ENCODE results near the gene IMP4. TPM values are rescaled to one million over a fixed set of nuclear protein-coding genes. Genes with fewer than 3 reads are reported as not detected.

IMP4 gene
- total RNA-seq, 3 donors from 2014 or later: 52.7 to 70.4 (median 56.0) TPM

DNA sequence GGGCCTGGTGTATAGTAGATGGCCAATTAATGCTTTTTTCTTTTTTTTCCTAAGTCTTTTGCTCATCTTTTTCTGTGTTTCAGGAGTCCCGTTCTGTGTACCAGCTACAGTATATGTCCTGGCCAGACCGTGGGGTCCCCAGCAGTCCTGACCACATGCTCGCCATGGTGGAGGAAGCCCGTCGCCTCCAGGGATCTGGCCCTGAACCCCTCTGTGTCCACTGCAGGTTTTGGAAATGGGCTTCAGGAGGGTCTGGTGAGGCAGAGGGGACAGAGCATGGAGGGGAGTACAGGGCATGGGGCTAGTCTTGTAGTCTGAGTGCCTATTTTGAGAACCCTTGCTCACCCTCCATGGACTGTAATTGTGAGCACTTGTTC, 27.3 kb downstream of the IMP4 start:
- DNase-seq (no peak), ATAC-seq (no peak)
- no peaks in the 10 kb centered on the region for H3K9me3 ChIP-seq
- no peaks in the 10 kb centered on the region for H3K4me1 ChIP-seq (ENCODE audit: low read depth)
- TF ChIP-seq, protein P1, sequence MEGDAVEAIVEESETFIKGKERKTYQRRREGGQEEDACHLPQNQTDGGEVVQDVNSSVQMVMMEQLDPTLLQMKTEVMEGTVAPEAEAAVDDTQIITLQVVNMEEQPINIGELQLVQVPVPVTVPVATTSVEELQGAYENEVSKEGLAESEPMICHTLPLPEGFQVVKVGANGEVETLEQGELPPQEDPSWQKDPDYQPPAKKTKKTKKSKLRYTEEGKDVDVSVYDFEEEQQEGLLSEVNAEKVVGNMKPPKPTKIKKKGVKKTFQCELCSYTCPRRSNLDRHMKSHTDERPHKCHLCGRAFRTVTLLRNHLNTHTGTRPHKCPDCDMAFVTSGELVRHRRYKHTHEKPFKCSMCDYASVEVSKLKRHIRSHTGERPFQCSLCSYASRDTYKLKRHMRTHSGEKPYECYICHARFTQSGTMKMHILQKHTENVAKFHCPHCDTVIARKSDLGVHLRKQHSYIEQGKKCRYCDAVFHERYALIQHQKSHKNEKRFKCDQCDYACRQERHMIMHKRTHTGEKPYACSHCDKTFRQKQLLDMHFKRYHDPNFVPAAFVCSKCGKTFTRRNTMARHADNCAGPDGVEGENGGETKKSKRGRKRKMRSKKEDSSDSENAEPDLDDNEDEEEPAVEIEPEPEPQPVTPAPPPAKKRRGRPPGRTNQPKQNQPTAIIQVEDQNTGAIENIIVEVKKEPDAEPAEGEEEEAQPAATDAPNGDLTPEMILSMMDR (IDR thresholded peaks at IDR 0.05): no peak
- H3K4me3 ChIP-seq: no peak overlapping the region
- intact Hi-C loops (cut with DNase I, micrococcal nuclease): no loop called here
- H3K36me3 ChIP-seq (ENCODE audit: low read depth): no peaks in the 10 kb centered on the region

DNA sequence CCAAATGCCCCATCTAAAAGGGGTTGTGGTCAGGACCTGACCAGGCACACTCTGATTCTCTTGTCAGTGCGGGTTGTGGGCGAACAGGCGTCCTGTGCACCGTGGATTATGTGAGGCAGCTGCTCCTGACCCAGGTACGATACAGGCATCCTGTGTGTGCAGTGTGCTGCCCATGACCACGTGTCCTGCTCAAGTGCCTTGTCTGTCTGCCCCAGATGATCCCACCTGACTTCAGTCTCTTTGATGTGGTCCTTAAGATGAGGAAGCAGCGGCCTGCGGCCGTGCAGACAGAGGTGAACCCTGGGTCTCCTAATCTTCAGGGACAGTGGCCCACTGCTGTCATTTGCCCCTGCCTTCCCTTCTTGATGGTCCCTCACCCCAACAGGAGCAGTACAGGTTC, 27.8 kb downstream of the IMP4 start:
- H3K9me3 ChIP-seq: no peaks in the 10 kb centered on the region
- H3K4me1 ChIP-seq (ENCODE audit: low read depth): no peaks in the 10 kb centered on the region
- no peaks in the 10 kb centered on the region for H3K36me3 ChIP-seq (ENCODE audit: low read depth)
- H3K4me3 ChIP-seq: no peak overlapping the region
- ATAC-seq (no peak), DNase-seq (no peak)
- TF ChIP-seq, protein P1 (IDR thresholded peaks at IDR 0.05): no peak
- intact Hi-C loops (cut with DNase I, micrococcal nuclease): no loop called here

DNA sequence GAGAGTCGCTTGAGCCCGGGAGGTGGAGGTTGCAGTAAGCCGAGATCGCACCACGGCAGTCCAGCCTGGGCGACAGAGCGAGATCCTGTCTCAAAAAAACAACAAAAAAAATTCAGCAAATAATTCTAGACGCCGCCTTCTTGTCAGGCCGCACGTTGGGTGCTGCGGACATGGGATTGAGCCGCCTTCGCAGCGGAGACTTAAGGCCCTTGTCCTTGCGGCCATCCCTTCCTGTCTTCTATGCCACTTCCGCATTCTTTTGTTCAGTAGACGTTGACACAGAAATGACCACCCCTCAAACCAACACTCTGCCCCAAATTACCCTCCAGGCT, 29.0 kb downstream of the IMP4 start:
- intact Hi-C loops (cut with DNase I, micrococcal nuclease): no loop called here
- TF ChIP-seq, protein P1 (IDR thresholded peaks at IDR 0.05): no peak
- no peaks in the 10 kb centered on the region for H3K9me3 ChIP-seq
- H3K36me3 ChIP-seq (ENCODE audit: low read depth): no peaks in the 10 kb centered on the region
- H3K4me3 ChIP-seq: no peak overlapping the region
- H3K4me1 ChIP-seq (ENCODE audit: low read depth): no peaks in the 10 kb centered on the region
- DNase-seq (peak in 1 of 3 donors; percentile 52), ATAC-seq (peak; percentile 7)

DNA sequence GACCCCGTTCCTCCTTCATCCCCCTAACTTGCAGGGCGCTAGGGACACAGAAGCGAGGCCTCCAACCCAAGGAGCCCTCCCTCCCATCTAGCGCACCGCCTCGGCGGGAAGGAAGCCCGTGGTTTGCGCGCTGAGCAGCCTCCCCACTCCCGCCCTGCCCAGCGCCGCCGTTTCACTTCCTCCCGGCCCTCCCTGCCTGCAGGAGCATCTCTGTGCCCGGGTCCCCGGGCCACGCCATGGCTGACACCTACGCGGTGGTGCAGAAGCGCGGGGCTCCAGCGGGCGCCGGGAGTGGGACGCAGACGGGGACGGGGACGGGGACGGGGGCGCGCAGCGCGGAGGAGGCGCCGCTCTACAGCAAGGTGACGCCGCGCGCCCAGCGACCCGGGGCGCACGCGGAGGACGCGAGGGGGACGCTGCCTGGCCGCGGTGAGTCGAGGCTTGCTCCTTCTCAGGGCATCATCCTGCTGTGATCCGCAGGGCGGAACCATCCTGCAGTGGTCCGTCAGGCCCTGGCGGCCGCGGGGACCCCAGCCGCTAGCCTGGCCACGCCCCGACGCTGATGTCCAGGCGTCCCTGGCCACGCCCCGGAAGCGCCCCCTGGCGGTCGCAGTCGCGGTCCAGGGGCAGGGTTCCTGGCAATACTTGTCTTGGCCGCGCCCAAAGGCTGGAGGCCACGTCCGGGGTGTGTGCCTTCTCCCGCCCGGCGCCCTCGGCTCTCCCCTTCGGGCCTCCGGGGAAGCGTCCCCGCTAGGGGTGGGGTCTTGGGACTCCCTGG, 29.5 kb downstream of the IMP4 start:
- no peaks in the 10 kb centered on the region for H3K4me1 ChIP-seq (ENCODE audit: low read depth)
- peak; percentile 96 for ATAC-seq
- DNase-seq: peak; percentile 95 to 98 (median 97)
- TF ChIP-seq, protein P1 (IDR thresholded peaks at IDR 0.05): peak; percentile 94
- intact Hi-C loops (cut with DNase I, micrococcal nuclease): no loop called here
- peak overlapping the region; percentile 52 for H3K4me3 ChIP-seq
- no peaks in the 10 kb centered on the region for H3K9me3 ChIP-seq
- no peaks in the 10 kb centered on the region for H3K36me3 ChIP-seq (ENCODE audit: low read depth)

DNA sequence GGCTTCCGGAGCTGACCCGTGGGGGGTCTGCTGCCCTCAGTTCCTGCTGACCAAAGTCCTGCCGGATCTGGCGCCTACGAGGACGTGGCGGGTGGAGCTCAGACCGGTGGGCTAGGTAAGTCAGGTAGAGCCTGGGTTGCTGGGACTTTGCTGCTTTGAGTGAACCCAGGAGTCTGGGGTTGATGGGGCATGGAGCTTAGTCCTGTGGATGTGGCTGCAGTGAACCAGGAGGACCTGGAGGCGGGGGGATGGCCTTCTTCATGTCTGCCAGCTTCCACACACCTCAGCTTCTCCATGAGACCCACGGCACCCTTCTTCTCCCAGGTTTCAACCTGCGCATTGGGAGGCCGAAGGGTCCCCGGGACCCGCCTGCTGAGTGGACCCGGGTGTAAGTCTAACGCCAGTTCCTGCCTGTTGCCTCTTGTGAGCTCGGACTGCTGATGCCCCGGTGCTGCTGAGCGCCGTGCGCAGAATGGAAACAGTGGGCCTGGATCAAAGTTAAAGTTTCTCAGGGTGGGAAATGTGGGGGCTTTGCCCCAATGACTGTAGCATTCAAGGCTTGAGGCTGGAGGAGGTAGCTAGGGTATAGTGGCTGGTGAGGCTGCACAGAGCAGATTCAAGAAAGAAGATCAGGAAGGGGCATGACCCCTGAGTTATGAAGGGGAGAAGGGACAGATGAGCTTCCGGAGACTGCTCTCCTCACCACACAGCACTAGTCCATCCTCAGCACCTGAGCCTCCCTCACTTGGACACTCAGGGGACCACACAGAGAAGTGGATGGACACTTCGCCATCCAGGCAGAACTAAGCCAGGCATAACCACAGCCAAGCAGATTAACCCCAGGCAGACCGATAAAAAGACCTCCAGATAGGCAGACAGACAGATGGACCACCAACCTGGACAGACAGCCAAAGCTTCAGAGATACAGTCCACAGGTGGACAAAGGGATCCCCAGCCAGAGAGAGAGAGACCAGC, 30.4 kb downstream of the IMP4 start:
- Histone ChIP-seq H3K9me3 (no peaks in the 10 kb centered on the region), H3K4me3 (peak overlapping the region; percentile 52), H3K4me1 (ENCODE audit: low read depth) (no peaks in the 10 kb centered on the region), H3K36me3 (ENCODE audit: low read depth) (no peaks in the 10 kb centered on the region)
- no peak for DNase-seq
- TF ChIP-seq, protein P1 (IDR thresholded peaks at IDR 0.05): no peak
- ATAC-seq: peak; percentile 2
- intact Hi-C loops (cut with DNase I, micrococcal nuclease): no loop called here

Measured in mucosa of descending colon (tissue), 3 donors.